Measurements from ENCODE around the gene TOMM40L.

TOMM40L gene

GRCh38 chr1:161197560-161198193 lies 28.2 kb upstream of the TOMM40L start:
- no peak for DNase-seq (ENCODE audit: low read depth)

DNA sequence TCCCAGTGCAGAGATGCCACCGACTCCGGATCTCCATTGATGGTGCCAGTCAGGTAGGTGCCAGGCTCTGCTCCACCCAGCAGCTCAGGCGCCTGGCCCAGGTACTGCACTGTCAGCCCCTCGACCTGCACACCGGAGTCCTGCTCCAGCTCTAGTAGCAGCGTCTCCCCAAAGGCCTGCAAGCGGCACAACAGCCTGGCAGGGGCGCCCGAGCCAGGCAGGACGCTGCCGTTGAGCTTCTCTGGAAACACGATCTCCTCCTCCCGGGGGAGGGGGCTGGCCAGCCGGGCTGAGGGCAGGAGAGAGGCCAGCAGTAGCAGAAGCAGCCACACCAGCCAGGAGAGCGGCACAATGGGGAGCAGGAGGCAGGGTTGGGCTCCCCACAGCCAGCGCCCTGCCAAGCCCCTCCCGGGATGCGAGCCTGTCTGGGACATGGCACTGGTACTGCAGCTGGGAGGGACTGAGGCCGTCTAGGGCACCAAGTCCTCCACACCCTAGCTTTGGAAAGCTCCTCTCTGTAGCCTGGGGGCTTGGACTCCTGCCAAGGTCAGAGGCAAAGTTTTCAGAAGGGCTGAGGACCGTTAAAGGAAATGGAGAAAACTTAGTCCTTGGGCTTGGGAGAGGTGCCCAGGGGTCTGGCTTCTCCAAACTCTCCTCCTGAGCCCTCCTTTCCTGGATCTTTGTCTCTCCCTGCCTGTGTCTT lies 27.5 kb upstream of the TOMM40L start:
- peak; percentile 69 for DNase-seq (ENCODE audit: low read depth)

DNA sequence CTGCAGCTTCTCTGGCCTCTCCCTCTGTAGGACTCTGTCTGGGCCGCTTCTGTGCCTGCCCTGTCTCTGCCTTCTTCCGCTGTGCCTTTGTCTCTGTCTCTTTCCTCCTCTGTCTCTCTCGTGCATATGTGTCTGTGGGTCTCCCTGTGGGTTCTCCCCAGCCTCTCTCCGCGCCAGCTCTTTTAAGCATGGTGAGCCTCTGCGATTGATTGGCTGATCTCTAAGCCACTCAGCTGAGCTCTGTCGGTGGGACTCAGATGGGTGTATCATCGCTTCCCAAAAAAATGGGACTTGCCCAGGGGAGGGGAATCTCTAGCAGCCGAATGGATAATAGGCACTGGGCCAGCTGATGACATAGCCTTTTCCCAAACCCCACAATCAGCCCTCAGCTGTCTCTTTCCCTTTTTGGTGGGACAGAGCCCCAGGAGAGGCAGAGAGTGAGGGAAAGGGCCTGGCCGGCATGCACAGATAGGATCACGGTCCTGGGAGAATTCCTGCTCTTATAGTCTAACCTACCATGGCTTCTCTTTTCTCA lies 26.9 kb upstream of the TOMM40L start, which contains the start of gene ADAMTS4:
Gene ADAMTS4, minus strand, starts transcription at position 158 of the 535 bp plus-strand sequence. CDS start 427 bp downstream, outside the sequence.
- DNase-seq (ENCODE audit: low read depth), result peak; percentile 95

DNA sequence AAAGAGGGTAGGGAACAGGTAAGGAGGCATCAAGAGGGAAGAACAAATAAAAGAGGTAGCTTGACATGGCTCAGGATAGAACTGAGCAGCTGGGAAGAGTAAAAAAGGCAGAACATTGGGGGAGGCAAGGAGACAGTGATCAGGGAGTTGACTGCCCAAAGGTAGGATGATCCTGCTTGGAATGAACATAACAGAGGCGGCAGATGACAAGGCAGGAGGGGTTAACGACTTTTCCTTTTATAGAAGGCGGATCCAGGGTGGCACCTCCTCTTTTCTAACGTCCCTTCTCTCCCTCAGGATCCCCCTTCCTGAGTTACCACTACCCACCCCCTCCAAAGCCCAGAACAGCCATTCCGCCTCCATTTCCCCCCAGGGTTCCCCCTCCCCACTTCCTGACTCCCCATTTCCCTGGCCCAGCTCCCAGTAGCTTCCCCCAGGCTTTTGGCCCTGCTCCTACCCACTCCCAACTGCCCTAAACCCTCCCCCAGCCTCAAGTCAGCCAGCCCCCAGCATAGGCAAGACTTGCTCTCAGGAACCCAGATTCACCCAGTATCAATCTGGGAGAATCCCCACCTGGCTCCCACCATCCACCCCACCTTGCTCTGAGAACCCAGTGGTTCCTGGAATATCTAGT lies 26.2 kb upstream of the TOMM40L start:
- no peak for DNase-seq (ENCODE audit: low read depth)

- DNase-seq (ENCODE audit: low read depth), result no peak
Measured at GRCh38 chr1:161200421-161200991, 25.4 kb upstream of the TOMM40L start.

GRCh38 chr1:161200992-161201835 lies 24.6 kb upstream of the TOMM40L start:
- peak; percentile 88 for DNase-seq (ENCODE audit: low read depth)

- DNase-seq (ENCODE audit: low read depth), result peak; percentile 99
Measured at GRCh38 chr1:161201836-161202712, 23.8 kb upstream of the TOMM40L start, which contains the start of gene NDUFS2. Gene NDUFS2 (plus strand): TSS chr1:161202367. CDS start chr1:161202386, 19 bp downstream.

- no peak for DNase-seq (ENCODE audit: low read depth)
Measured at GRCh38 chr1:161206411-161207140, 19.3 kb upstream of the TOMM40L start.

- no peak for DNase-seq (ENCODE audit: low read depth)
Measured at GRCh38 chr1:161207173-161207572, 18.7 kb upstream of the TOMM40L start.

DNA sequence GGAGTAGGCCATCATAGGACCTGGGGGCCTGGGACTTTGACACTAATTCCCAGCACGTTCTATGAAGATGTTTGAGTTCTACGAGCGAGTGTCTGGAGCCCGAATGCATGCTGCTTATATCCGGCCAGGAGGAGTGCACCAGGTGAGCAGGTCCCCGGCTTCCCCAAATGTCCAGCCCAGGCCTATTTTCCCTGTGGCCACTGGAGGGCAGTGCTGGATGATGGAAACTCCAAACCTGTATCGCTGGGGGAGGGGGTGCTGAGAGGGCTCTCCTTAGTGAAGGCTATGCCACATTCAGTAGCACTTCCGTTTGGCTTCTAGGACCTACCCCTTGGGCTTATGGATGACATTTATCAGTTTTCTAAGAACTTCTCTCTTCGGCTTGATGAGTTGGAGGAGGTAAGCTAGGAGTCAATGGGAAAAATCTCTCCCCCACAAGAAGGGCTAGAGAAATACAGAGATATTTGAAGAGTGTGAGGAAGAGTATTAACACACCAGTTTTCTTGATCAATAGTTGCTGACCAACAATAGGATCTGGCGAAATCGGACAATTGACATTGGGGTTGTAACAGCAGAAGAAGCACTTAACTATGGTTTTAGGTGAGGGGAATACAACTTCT lies 16.0 kb upstream of the TOMM40L start:
- peak; percentile 77 for DNase-seq (ENCODE audit: low read depth)

DNA sequence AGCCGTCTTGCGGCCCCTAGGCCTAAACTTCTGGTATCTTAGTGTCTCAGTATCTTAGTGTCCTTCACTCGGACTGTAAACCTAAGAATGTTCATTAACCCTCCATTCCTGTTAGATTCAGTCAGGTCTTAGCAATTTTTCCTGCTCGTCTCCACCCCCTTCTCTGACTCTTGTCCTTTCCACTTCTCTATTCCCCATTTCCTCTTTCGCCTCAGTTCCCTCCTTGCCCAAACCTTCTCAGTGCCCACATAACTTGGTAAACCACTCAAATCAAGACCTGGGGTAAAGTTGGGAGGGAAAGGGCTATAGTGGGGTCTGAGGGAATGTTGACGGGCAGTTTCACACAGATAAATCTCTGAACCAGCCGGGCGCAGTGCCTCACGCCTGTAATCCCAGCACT lies 11.5 kb upstream of the TOMM40L start:
- no peak for DNase-seq (ENCODE audit: low read depth)

GRCh38 chr1:161215076-161215475 lies 10.8 kb upstream of the TOMM40L start, which contains the start of gene FCER1G:
Gene FCER1G (plus strand): TSS chr1:161215295. CDS start chr1:161215322, 27 bp downstream.
- no peak for DNase-seq (ENCODE audit: low read depth)

DNA sequence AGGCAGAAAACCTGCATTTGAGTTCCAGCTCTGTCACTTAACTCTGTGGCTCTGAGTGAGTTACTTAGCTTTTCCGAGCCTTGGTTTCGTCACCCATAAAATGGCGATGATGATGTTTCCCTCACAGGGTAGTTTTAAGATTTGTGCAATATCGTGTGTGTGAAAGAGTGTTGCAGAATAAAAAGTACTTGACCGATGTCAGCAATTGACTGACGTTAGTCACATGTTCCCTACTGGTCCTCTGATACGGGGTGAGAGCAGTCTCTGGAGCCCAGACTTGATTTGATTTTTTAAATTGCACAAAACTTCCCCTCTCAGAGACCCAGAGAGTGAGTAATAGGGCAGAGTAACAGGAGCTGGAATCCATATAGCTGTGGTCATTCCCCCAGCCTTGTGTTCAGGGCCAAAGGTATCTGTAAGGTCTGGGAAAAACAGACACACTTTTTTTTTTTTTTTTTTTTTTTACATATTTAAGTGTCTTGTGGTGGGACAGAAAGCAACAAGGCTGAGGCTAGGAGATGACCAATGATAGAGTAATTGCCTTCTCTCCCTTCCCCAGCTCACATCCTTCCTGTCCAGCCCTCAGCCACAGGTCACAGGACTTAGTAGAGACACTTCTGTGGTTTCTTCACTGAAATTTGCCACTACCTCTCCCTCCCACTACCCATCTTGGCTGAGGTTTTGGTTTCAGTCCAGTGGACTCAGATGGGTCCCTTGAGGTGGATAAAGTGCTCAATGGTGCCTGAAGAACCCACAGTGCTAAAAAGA lies 8.7 kb upstream of the TOMM40L start:
- DNase-seq (ENCODE audit: low read depth), result peak; percentile 72

DNA sequence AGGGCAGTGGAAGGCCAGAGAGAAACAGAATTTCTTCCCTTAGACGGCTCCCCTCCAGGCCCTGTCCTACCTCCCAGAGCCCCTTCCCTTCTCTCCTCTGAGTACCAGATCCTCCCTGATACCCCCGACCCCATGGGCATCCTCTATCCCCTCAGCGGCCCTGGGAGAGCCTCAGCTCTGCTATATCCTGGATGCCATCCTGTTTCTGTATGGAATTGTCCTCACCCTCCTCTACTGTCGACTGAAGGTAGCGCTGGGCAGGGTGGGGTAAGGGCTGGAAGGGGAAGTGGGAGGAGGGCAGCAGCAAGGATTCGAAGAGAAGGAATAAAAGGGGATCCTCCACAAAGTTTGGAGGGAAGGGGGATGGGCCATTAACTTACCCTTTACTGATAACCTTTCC lies 8.0 kb upstream of the TOMM40L start:
- DNase-seq (ENCODE audit: low read depth), result no peak

- no peak for DNase-seq (ENCODE audit: low read depth)
Measured at GRCh38 chr1:161218301-161219077, 7.4 kb upstream of the TOMM40L start.

- DNase-seq (ENCODE audit: low read depth), result no peak
Measured at GRCh38 chr1:161219078-161219892, 6.6 kb upstream of the TOMM40L start.

- DNase-seq (ENCODE audit: low read depth), result no peak
Measured at GRCh38 chr1:161220002-161220401, 5.9 kb upstream of the TOMM40L start.

All from EH (cell line).